Mammary epithelial cell (primary cell): ENCODE measurements around the gene RPP25L.

Source experiments
- EZH2 ChIP-seq: IDR thresholded peaks from 2 replicates; pipeline ENCODE4 v1.6.1; 2012; ENCODE audit warnings: low read length, inconsistent platforms, borderline replicate concordance
- TF ChIP-seq, protein P1 (sequence below), 2 donors: IDR thresholded peaks in 1 of 2; conservative IDR thresholded peaks in 1 of 2; 2 replicates each; pipeline ENCODE4 v1.5.1; 2011 to 2012; ENCODE audit warnings: inconsistent platforms in 2 of 2, low read length in 2 of 2, mild to moderate bottlenecking in 2 of 2, control low read depth in 1 of 2, low read depth in 1 of 2; ENCODE audit not compliant: insufficient read depth in 1 of 2; ENCODE audit errors: extremely low read depth in 1 of 2

DNA sequence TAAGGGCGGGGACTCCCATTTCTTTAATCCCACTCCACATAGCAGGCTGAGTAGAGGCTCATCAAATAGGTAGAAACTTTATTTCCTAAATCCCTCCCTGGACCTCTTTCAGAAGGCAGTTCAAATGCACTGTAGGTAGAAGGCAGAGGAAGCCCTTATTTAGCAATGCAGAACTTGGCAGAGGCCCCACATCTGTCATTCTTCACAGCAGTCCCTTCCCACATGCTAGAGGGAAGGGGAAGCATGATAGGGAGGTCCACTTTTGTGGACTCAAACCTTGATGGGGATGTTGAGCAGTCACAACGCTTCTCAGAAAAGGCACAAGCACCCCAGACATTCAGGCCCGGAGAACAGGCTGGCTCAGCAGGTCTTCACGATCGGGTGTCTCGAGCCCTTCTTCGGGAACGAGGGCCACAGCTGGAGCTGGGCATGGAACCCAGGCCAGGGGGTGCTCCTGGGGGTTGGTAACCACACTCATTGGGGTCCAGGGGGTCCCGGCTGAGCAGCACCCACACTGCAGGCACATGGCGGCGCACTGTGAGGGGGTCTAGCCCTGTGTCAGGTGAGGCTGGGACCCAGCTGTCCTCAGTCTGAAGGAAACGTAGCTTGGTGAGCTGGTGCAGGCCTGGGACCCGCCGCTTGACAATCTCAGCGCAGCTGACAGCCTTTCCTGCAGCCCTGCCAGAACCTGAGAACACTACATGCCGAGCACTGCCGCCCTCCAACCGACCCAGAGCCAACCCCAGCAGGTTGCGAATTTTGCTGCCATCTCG lies 1.3 kb downstream of the RPP25L start:
- TF ChIP-seq, protein P1, sequence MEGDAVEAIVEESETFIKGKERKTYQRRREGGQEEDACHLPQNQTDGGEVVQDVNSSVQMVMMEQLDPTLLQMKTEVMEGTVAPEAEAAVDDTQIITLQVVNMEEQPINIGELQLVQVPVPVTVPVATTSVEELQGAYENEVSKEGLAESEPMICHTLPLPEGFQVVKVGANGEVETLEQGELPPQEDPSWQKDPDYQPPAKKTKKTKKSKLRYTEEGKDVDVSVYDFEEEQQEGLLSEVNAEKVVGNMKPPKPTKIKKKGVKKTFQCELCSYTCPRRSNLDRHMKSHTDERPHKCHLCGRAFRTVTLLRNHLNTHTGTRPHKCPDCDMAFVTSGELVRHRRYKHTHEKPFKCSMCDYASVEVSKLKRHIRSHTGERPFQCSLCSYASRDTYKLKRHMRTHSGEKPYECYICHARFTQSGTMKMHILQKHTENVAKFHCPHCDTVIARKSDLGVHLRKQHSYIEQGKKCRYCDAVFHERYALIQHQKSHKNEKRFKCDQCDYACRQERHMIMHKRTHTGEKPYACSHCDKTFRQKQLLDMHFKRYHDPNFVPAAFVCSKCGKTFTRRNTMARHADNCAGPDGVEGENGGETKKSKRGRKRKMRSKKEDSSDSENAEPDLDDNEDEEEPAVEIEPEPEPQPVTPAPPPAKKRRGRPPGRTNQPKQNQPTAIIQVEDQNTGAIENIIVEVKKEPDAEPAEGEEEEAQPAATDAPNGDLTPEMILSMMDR (conservative IDR thresholded peaks at IDR 0.05 in 1 of 2, IDR thresholded peaks at IDR 0.05 in 1 of 2; ENCODE audit: extremely low read depth in 1 of 2, insufficient read depth in 1 of 2, low read depth in 1 of 2, low read length in 2 of 2) = no peak
- TF ChIP-seq EZH2 = no peak
